GM20000 (cell line): Measurements from ENCODE around the gene NACC2.

Source experiments
- DNase-seq: peaks from one replicate; pipeline ENCODE4 v3.0.0; 2012; ENCODE audit warnings: low spot score
- TF ChIP-seq, protein P1 (sequence below): IDR thresholded peaks from 2 replicates; pipeline ENCODE4 v1.5.1; 2012; ENCODE audit warnings: mild to moderate bottlenecking, control low read depth; ENCODE audit errors: extremely low read depth, missing control alignments

Gene NACC2

DNA sequence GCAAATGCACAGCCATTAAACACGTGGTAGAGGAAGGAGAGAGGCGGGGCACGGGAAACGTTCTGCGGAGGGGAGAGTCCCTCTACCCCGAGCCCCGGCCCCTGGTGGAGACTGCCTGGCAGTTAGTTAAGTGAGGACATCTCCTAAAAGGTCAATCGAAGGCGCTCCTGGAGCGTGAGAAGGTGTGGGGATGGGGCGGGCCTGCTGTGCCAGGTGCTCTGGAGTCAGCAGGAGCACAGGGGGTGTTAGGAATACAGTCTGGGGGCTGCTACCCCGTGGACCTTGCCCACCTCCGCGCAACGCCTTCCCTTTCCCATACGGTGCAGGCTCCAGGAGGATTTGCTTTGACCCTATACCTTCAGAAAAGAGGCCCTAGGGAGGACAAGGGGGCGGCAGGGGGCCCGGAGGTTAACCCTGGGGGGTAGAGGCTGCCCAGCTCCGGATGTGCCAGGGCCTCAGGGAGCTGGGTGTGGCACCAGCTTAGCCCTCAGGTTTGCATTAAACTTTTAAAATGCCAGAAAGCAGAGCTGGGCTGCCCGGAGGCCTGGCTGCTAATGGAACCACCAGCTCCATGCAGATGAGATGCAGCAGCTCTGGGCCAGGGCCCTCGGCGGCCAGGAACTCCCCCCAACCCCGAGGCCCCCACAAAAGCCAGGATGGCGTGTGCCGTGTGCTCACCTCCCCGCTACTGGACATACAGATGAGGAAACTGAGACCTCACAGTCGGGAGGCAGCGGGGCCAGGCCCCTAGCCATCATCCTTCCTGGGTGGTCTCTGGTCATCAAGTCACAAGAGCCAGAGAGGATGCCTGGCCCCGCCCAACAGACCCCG lies 39.2 kb downstream of the NACC2 start:
- peak; percentile 38 for DNase-seq
- TF ChIP-seq, protein P1, sequence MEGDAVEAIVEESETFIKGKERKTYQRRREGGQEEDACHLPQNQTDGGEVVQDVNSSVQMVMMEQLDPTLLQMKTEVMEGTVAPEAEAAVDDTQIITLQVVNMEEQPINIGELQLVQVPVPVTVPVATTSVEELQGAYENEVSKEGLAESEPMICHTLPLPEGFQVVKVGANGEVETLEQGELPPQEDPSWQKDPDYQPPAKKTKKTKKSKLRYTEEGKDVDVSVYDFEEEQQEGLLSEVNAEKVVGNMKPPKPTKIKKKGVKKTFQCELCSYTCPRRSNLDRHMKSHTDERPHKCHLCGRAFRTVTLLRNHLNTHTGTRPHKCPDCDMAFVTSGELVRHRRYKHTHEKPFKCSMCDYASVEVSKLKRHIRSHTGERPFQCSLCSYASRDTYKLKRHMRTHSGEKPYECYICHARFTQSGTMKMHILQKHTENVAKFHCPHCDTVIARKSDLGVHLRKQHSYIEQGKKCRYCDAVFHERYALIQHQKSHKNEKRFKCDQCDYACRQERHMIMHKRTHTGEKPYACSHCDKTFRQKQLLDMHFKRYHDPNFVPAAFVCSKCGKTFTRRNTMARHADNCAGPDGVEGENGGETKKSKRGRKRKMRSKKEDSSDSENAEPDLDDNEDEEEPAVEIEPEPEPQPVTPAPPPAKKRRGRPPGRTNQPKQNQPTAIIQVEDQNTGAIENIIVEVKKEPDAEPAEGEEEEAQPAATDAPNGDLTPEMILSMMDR: no peak

DNA sequence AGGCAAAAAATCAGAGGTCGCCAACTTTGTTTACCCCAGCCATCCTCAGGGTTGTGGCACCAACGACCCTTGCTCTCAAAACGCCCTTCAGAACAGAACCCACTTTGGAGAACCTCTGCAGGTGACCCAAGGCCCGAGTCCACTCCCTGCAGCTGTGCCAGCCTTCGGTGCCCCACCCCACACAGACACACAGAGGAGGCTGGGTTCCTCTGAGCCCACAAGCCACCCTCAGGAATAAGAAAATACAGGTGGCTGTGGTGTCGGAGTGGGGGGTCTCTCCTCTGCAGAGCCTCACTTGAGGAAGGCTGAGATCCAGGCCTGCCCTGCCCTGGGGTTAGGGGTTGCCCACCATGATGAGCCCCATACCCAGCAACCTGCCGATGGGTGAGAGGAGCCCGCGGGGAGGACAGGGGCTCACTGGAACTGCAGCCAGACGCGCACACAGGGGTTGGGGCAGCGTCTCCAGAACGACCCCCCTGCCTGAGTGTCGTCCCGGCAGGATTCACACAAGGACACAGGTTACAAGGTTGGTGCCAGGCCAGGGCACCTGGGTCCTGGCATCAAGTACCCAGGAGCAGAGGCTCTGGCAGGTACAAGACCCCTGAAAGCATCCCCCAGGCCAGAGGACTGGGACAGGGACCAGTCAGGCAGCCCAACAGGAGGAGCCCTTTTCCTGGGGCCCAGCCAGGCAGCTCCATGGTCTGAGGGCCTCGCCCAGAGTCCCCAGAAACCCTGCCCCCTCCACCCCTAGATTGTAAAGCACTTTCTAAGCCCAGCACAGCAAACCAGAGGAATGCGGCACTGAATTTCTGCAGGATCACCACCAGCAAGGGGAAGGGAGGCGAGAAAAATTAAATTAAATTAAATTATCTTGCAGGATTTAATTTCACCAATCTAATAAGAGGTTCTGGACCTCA lies 40.0 kb downstream of the NACC2 start:
- no peak for DNase-seq
- TF ChIP-seq, protein P1: no peak

DNA sequence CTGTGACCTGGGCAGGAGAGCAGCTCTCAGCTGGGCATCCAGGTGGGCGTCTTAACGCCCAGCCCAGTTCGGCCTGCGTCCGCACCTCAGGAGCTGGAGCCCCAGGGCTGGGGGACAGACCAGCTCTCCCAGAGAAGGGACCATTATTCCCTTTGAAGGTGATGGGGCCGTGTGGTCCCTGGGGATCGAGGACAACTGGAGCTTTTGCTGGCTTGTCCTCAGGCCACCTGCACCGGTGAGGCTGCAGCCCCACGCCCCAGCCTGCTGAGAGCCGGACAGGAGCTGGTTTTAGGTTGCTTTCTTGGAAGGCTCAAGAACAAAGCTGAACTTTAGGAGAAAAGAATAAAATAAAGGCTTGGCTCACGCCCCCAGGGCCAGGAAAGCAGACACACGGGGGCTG lies 40.9 kb downstream of the NACC2 start:
- TF ChIP-seq, protein P1: no peak
- DNase-seq: no peak

DNA sequence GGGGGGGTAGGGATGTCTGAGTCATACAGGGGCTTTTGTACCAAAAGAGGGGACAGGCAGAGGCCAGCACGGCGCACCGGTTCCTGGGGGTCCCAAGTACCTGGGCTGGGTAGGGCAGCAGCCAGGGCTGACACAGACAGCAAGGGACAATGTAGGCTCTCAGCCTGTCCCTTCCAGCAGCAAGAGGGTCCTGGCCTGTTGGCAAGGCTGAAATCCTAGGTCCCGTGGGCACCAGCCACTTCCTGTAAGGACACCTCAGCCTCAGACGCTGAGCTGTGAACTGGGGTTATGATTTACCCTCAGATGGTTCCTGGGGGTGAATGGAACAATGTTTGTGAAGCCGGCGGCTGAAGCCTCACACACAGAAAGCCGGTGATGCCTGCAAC lies 41.3 kb downstream of the NACC2 start:
- no peak for DNase-seq
- TF ChIP-seq, protein P1: no peak

DNA sequence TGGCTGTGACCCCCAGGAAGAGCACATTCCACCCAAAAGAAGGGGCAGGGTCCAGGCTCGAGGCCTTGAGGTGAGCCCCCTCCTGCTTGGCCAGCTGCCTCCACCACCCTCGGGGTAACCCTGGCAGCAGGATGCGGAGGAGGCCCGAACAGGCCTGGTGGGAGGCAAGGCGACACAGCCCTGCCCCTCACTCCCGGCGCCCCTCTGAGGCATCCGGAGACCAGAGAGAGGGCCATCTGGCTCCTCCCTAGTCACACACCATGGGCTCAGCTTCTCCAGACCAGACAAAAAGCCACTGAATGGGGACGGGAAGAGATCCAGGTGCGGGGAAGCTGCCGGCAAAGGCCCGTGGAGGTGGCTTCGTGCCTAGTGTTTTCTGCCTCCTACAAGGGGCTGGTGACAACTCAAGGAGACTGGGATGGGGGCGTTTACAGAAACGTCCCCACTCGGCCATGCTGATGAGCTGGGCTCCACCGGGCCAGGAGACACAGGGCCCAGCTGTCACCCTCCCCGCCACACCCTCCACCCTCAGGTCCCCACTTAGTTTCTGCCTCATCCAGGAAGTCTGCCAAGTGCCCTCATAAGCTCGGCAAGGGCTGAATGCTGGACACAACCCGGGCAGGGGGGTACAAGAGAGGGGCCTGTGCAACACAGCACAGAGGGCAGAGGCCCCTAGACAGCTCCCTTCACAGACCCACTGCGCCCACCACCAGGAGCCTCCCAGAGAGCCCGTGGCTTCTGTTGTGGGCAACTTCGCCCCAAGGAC lies 41.9 kb downstream of the NACC2 start:
- TF ChIP-seq, protein P1: no peak
- DNase-seq: no peak

DNA sequence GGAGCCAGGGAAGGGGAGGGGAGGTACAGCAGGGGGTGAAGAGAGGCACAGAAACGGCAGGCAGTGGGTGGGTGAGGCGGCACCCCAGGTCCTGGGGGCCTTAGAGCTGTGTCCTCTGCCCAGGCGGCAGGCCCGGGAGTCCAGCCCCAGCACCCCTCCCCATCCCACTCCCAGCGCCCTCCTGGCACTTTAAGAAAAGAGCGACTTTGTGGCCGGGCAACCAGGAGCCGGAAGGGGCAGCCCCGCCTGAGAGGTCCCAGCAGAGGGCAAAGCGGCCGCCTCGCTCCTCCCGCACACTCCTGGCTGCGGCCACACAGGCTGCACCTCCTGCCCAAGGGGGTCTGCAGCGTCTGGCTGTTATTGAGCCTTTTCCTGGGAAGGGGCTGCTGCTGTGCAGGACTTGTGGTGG lies 42.6 kb downstream of the NACC2 start:
- TF ChIP-seq, protein P1: no peak
- DNase-seq: no peak
